ENCODE results near the gene MREG. TPM values are rescaled to one million over a fixed set of nuclear protein-coding genes. Genes with fewer than 3 reads are reported as not detected.
A peak's percentile ranks its signal among the peaks of the same experiment; 100 is the strongest.
"Not testable (repeated sequence)": the region's sequence is repeated elsewhere in the genome, so short reads cannot be mapped to it uniquely, and the experiment has no call there.

The MREG gene
- total RNA-seq, 1 donor from 2014 or later: 6.2 TPM

DNA sequence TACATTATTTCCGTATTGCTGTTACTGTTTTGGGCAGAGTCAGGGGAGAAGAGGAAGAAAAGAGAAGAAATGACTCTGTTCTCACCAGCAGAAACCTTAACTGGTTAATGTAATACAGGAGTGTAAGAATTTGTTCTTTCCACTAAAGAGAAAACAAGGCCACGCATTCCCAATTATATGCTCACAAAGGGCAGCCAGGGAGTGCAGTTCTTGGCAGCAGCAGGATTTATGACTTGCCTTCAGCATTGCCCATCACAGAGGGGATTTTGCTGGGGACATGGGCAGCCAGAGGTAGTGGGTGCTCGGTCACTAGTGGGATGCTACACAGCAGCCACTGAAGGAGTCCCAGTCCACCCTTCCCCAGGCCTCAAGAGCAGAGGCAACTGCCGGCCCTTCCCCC, 18.4 kb downstream of the MREG start:
- ATAC-seq (peak; percentile 41), DNase-seq (ENCODE audit: low spot score) (no peak)

DNA sequence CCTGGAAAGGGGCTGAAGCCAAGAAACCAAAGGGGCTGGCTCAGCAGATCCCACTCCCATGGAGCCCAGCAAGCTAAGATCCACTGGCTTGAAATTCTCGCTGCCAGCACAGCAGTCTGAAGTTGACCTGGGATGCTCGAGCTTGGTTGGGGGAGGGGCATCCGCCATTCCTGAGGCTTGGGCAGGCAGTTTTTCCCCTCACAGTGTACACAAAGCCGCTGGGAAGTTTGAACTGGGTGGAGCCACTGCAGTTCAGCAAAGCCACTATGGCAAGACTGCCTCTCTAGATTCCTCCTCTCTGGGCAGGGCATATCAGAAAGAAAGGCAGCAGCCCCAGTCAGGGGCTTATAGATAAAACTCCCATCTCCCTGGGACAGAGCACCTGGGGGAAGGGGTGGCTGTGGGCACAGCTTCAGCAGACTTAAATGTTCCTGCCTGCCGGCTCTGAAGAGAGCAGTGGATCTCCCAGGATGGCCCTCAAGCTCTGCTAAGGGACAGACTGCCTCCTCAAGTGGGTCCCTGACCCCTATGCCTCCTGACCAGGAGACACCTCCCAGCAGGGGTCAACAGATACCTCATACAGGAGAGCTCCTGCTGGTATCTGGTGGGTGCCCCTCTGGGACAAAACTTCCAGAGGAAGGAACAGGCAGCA, 24.7 kb downstream of the MREG start:
- not testable (repeated sequence) for DNase-seq (ENCODE audit: low spot score)
- ATAC-seq: peak; percentile 66

DNA sequence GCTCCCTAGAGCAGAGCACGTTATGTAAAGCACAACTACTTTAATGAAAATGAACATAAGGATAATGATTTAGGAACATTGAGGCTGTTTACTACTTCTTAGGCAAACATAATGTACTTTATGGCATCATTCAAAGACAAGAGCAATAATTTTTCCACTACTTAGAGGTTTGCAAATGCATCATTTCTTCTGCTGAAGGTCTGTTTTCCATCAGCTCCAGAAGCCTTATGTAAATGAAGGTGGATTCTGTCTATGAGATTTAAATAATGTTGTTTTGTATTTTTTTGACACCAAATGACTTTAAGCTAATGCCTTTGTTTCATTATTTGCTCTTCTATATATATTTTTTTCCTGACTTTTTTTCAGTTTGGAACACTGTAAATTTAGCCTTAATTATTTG, 28.1 kb downstream of the MREG start:
- ATAC-seq (no peak), DNase-seq (ENCODE audit: low spot score) (no peak)

DNA sequence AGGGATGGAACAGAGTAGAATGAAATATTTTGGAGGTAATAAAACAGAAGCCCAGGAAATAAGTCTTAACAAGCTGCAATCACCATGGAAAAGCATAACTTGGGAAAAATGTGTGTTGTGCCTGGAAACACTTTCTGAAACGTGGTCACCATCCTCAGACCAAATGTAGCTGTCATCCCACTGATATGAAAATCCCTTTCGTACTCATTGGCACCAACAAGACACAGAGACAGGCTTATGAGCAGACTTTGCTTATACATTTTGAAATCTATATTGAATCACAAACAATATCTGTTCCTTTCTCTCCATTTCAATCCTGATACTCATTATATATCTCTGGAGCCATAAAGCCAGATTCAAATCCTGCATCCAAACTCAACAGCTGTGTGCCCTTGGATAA, 28.7 kb downstream of the MREG start:
- DNase-seq (ENCODE audit: low spot score): no peak
- no peak for ATAC-seq

DNA sequence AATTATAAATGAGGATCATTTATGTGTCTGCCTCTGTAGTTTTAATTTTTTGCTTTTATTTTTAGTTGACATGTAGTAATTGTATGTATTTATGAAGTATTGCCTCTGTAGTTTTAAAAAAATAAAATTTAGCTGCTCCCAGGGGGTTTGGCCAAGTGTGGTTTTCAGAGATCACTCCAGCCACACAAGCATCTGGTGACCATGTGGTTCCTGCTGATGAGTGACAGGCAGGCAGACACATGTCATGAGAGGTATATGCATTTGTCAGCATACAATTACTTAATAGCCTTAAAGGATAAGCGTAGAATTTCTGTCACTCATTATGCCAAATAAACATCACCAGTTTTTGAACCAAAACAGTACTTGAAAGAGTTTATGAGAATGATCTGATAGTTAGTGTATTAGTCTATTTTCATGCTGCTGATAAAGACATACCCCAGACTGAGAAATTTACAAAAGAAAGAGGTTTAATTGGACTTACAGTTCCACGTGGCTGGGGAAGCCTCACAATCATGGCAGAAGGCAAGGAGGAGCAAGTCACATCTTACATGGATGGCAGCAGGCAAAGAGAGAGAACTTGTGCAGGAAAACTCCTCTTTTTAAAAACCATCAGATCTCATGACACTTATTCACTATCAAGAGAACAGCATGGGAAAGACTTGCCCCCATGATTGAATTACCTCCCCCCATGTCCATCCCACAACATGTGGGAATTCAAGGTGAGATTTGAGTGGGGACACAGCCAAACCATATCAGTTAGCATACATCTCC, 29.6 kb downstream of the MREG start:
- ATAC-seq (no peak), DNase-seq (ENCODE audit: low spot score) (no peak)

DNA sequence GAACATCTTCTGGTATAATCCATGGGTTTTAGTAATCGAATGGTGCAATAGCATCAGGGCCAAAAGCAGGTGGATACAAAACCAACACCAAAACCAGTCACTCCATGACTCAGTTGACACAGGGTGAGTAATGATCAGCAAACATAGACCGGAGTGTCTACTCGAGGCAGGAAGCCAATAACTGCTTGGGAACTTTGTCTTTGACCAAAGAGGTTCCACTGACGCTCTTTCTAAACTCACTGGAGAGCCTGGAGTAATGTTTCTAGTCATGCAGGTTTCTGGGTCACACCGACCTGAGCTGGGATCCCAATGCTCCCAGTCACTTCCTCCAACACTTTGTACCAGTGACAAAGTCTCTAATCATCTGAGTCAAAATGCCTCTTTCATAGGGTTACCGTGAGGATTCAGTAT, 30.9 kb downstream of the MREG start:
- peak; percentile 77 for DNase-seq (ENCODE audit: low spot score)
- peak; percentile 89 for ATAC-seq

DNA sequence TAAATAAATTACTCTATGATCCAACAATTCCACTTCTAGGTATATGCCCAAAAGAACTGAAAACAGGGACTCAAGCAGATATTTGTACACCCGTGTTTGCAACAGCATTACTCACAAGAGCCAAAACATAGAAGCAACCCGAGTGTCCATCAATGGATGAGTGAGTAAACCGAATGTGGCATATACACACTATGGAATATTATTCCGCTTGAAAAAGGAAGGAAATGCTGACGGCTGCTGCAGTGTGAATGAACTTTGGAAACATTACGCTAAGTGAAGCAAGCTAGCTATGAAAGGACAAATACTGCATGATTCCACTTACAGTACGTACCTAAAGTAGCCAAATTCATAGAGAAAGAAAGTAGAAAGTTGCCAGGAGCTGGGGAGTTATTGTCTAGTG, 32.2 kb downstream of the MREG start:
- no peak for DNase-seq (ENCODE audit: low spot score)
- ATAC-seq: no peak

DNA sequence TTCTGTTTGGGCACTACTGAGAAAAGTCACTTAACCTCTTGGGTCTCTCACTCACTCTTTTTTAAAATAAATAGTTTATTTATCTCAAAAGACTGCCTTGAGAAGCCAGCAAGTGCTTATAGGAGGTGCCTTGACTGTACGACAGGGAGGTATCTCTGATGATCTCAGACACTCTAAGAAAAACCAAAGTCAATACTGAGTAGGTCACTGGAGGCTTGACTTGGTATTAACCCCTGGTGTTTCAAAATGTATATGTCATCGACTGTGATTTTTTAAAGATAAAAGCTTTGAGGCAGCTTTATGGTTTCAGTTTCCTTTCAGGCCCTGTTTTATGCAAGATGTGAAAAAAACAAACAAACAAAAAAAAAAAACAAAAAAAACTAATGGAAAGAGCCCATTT, 33.7 kb downstream of the MREG start:
- ATAC-seq (no peak), DNase-seq (ENCODE audit: low spot score) (no peak)

DNA sequence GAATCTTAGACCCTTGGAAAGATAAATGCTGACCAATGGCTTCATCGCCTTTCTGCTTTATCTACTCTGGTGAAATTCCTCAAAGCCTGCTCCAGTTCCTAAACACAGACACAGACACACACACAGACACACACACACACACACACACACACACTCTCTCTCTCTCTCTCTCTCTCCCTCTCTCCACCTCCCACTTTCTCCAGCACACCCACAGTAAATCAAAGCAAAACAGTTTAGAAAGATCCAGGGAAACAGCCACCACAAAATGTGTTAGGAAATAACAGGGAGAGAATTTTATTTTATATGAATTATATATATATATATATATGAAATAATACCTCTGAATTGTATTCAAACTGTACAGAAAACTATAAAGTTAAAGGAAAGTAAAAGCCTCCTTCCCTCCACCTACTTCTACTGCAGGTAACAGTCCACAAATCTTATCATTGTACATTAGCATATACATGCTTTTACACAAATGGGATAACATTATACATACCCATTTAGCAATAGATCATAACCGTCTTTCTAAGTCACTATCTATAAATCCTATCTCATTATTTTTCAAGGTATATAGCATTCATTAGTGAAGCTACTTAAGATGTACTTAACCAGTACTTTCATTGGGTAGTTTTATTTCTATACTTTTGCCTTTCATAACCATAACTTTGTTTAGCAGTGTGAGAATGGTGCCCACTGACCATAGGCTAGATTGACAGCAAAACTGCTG, 38.5 kb downstream of the MREG start:
- peak; percentile 19 for ATAC-seq
- DNase-seq (ENCODE audit: low spot score): no peak

DNA sequence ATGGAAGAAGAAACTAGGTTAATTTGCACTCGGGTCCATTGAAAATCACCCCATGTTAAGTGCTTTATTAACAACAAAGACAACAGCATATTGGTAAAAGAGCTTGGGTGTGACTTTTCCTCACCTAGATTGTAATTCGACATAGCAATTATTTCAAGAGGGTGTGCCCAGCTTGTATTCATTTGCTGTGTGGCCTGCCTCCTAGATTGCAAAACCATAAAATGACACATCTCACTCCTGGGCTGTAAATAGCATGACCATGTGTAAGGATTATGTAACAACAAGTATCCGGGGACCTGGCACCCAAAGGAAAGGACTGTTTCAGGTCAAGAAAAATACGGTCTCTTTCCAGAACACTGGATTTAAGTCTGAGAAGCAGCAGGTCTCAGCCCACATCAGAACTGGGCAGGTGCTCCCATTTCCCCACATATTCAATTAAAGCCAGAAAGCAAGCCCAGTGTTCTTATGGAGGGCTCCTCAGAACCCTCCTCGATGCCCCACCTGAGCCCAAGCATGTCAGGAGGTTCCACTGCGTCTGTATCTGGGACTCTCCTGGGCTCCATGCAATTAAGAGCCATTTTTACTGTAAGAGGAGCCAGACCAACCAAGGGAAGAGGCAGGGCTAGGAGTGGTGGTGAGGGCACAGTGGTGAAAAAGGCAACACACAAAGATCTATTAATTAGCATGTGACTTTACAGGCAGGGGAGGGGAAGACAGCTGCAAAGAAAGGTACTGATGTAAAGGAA, 39.2 kb downstream of the MREG start:
- DNase-seq (ENCODE audit: low spot score) (no peak), ATAC-seq (peak; percentile 68)

DNA sequence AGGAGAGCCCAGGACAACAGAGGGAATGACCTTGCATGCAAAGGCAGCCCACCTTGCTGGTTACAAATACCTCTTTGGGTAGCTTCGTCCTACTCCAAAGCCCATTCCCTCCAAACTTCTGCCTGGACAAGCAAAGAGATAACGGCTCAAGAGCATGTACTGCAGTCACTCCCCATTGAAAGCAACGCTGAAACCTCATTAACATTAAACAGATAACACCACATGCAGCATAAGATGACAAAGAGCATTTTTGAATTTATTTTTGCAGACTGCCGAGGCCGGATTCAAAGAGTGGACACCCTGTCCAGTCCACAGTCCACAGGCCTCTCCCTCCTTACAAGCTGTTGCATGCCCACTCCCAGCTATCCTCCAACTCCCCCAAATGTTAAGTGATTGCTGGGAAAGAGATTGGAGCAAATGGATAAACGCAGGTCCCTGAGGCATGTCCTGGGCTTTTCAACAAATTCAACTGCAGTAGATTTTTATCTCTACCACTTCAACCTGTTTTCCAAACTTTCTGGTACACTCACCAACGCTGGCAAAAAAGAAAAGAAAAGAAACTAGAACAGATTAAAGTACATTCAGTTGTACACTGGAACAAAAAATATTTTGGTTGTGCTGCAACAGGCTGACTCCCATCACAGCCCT, 40.1 kb downstream of the MREG start:
- no peak for DNase-seq (ENCODE audit: low spot score)
- no peak for ATAC-seq

DNA sequence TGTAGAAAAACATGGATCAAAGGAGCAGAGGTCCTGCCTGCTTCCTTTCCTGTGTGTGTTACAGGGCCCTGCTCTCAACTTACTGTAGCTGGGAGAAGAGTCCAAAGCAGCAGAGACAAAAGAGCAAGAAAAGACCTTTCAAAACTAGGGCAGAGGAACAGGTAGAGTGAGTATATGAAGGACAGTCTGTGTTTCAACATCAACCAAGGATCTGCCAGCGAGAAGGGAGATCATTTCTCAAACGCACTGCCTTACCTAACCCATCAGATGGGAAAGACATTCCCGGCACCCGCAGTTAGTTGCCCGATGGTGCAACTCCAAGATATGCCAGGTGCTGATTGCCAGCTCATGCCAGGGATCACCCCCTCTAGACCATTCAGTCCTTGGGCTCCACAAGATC, 41.7 kb downstream of the MREG start:
- ATAC-seq (no peak), DNase-seq (ENCODE audit: low spot score) (no peak)

DNA sequence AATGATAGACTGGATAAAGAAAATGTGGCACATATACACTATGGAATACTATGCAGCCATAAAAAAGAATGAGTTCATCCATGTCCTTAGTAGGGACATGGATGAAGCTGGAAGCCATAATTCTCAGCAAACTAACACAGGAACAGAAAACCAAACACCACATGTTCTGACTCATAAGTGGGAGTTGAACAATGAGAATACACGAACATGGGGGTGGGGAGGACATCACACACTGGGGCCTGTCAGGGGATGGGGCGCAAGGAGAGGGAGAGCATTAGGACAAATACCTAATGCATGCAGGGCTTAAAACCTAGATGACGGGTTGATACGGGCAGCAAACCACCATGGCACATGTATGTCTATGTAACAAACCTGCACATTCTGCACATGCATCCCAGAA, 42.5 kb downstream of the MREG start:
- ATAC-seq; DNase-seq (ENCODE audit: low spot score): not testable (repeated sequence)

DNA sequence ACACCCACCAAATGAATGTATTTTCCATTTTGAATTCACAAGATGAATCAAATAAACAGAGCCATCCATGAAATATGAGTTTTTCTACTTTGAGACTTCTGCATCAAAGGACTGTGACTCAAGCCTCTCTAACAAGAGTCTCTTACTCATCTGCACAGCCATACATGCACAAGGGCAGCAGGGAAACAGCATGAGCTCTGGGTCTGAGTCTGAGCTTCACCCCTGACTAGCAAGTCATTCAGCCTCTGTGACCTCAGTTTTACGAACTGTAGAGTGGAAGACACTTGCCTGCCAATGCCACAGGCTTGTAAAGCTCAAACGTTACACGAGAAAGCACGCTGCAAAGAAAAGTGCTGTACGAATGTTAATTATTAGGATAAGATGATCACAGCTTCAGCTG, 42.9 kb downstream of the MREG start:
- ATAC-seq: no peak

DNA sequence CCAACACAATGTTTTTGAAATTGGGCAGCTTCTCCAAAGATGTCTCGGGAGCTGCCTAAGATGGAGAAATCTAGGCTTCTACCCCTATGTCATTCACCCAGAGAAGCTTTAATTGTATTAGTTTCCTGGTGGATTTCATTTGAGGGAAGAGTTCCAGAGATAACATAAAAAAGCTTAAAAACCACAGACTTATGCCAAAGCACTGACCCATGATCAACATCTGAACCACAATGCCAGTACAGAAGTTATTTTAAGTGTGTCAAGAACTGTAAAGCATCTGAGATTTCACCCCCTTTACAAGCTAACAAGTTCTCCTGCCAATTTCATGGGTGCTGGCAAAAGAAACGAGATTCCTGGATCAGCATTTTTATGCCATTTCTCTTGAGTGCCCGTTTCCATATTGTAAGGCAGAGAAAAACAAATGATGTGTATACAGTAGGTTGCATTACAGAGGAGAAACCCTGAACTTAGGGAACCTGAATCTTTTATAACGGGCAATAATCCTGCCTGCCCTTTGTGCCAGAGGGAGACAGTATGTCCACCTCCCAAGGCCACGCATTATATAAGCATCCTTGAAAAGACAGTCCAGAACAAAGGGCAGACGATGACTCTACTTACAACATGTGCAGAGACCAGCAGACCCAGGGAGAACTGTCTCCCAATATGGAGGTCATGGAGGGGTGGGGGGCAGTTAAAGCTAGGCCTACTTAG, 44.1 kb downstream of the MREG start:
- DNase-seq (ENCODE audit: low spot score) (no peak), ATAC-seq (no peak)

More for the DNA sequence above, 42.9 kb downstream of the MREG start:
- no peak for DNase-seq (ENCODE audit: low spot score)

DNA sequence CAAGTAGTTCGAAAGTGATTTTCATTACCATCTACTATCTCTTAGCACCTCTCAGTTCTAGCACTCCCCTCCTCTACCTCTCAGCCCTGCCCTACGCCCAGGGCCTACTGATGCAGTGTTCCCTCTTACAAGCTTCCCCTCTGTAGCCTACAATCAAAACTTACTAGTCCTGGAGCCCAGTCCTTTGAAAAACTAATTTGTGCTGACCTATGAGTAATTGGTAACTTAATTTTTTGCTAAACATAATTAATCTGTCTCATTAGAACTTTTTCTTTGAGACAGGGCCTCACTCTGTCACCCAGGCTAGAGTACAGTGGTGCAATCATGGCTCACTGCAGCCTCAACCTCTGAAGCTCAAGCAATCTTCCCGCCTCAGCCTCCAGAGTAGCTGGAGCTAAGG, 44.9 kb downstream of the MREG start:
- ATAC-seq (peak; percentile 7), DNase-seq (ENCODE audit: low spot score) (no peak)

DNA sequence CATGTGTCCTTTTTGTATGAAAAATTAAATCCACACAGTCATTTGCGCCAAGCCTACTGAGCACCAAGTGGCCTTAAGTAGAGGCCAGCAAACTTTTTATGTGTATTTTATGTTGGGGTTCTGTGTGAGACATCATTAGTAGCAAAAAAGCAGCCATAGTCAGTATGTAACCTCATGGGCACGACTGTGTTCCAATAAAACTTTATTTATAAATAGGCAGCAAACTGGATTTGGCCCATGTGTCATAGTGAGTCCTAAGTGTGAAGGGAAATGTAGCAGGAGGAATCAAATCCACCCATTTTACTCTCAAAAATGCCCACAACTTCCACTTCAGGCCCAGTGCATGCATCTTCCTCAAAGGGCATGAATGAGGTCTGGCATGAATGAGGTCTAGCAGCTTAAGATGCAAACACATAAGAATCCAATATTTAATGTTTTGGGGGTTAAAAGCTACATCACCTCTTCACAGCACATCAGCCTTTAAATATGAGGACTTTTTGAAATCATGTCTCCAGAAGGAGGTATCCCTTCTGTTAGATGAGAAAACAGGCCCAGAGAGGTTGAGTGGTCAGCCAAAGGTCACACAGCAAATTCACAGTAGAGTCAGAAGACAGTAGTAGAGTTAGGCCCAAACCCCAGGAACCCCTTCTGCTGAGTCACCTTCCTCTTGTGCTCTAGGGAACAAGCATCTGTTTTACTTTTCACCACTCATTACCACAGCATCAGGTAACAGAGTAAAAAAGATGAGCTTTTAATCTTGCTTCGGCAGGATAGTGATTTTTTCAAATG, 45.6 kb downstream of the MREG start:
- DNase-seq (ENCODE audit: low spot score) (no peak), ATAC-seq (no peak)

DNA sequence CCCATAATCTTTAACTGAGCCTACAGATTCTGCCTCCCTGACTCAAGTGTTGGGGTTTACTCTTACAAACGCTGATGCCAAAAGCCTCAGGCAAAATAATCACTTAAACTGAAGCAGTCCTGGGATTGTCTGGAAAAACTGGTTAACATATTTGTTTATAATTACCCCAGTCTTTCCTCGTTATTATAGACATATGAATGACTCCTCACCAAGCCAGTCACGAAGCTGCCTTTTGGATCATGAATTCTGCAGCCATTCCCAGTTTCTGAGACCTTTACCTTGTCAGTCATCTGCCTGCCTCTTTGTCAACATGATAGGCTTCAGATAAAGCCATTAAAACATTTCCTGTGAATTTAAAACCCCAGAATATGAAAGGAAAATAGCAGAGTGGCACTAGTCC, 46.4 kb downstream of the MREG start:
- DNase-seq (ENCODE audit: low spot score) (no peak), ATAC-seq (no peak)

DNA sequence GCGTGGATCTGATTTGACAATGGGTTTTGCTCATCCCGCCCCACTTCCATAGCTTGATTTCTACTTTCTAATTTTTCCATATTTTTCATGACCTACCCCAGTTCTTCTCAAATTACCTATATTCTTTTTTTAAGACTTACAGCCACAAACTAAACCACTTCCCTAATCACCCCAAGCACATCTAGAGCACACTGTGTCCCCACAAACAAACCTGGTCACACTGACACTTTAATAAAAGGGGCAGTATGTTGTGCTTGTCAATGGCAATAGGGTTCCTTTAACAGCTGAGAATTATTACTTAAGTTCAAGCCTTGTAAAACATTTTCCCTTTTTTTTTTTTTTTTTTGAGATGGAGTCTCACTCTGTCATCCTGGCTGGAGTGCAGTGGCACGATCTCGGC, 47.1 kb downstream of the MREG start:
- no peak for ATAC-seq
- DNase-seq (ENCODE audit: low spot score): no peak
